Left ventricle myocardium inferior (tissue), 1 donor: ENCODE measurements around the gene WAS. TPM values are rescaled to one million over a fixed set of nuclear protein-coding genes. Genes with fewer than 3 reads are reported as not detected.

ENCODE experiments used
- DNase-seq: peaks from one replicate; pipeline ENCODE4 v3.0.0-alpha.2; 2020
- H3K27ac ChIP-seq: fragments of 200-600 bp; replicated peaks from 2 replicates; pipeline ENCODE4 v1.8.0; 2021
- H3K27me3 ChIP-seq: fragments of 200-600 bp; 2 replicates; pipeline ENCODE4 v1.8.0; 2021; ENCODE audit warnings: low read depth
- H3K36me3 ChIP-seq: fragments of 200-600 bp; 2 replicates; pipeline ENCODE4 v1.8.0; 2021
- H3K4me1 ChIP-seq: fragments of 200-600 bp; 2 replicates; pipeline ENCODE4 v1.8.0; 2021
- H3K4me3 ChIP-seq: fragments of 200-600 bp; 2 replicates; pipeline ENCODE4 v1.8.0; 2021; ENCODE audit warnings: mild to moderate bottlenecking, moderate library complexity
- H3K9me3 ChIP-seq: fragments of 200-600 bp; replicated peaks from 2 replicates; pipeline ENCODE4 v1.8.0; 2021
- intact Hi-C: fragments of 100-400 bp; cut with micrococcal nuclease; formaldehyde crosslinking; loops from one replicate; pipeline ENCODE4 v1.11.0; 2022
- total RNA-seq: library from RNA; stranded (reverse); fragmentation: NEBNext Ultra II Directional; extraction: Animal tissue kit (Norgen Biotek cat#: 25700); gene quantifications from one replicate; pipeline ENCODE4 v1.2.1, GENCODE V29; 2021
- TF ChIP-seq, protein P1 (sequence below): fragments of 200-600 bp; IDR thresholded peaks from 2 replicates; pipeline ENCODE4 v1.8.0; 2021; ENCODE audit warnings: antibody characterized with exemption, mild to moderate bottlenecking, borderline replicate concordance
- donor health status: DM: no; HTN: yes; CAD: no; lungs with severe emphysema.

WAS gene
- total RNA-seq, 1 donor from 2014 or later, result 2.3 TPM

DNA sequence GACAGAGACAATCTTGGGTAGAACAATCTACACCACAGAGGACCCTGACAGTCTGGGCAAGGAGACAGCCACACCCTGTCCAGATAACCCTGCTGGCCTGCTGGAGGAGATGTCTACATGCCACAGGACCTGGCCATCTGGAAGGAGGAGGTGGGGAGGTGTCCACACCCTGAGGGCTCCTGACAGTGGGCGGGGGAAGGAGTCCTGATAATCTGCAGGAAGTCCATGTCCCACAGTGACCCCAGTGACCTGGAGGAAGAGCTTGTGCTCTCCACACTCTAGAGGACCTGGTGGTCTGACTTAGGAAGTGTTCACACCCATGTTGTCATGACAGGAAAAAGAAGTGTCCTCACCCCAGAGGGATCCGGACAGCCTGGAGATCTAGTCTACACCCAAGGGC lies 18.4 kb downstream of the WAS start:
- H3K36me3 ChIP-seq, result peaks cover 11% of the 10 kb centered on the region
- no peak for DNase-seq
- H3K4me3 ChIP-seq, result no peak overlapping the region
- H3K27ac ChIP-seq, result peak overlapping the region; percentile 61
- TF ChIP-seq, protein P1, sequence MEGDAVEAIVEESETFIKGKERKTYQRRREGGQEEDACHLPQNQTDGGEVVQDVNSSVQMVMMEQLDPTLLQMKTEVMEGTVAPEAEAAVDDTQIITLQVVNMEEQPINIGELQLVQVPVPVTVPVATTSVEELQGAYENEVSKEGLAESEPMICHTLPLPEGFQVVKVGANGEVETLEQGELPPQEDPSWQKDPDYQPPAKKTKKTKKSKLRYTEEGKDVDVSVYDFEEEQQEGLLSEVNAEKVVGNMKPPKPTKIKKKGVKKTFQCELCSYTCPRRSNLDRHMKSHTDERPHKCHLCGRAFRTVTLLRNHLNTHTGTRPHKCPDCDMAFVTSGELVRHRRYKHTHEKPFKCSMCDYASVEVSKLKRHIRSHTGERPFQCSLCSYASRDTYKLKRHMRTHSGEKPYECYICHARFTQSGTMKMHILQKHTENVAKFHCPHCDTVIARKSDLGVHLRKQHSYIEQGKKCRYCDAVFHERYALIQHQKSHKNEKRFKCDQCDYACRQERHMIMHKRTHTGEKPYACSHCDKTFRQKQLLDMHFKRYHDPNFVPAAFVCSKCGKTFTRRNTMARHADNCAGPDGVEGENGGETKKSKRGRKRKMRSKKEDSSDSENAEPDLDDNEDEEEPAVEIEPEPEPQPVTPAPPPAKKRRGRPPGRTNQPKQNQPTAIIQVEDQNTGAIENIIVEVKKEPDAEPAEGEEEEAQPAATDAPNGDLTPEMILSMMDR, result no peak
- H3K4me1 ChIP-seq, result peaks cover 18% of the 10 kb centered on the region
- intact Hi-C loops, result no loop called here
- H3K27me3 ChIP-seq, result no peaks in the 10 kb centered on the region
- H3K9me3 ChIP-seq, result no peaks in the 10 kb centered on the region

DNA sequence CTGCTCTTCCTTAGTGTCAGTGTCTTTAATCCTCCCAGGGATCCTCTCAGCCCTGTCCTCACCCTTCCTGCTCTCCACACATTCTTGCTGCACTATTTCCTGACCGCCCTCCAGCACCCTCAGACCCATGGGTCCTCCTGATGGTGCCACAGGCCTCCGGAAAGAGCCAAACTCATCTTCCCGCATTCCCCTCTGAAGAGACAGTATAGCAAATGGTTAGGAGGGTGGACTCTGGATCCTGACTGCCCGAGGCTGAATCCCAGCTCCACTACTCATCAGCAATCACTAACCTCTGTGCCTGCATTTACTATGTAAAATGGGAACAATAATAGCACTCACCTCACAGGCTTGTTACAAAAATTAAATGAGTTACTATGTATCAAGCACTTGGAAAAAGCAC lies 19.1 kb downstream of the WAS start:
- DNase-seq, result no peak
- intact Hi-C loops, result no loop called here
- Histone ChIP-seq H3K27ac (peak overlapping the region; percentile 61), H3K36me3 (peaks cover 11% of the 10 kb centered on the region), H3K27me3 (no peaks in the 10 kb centered on the region), H3K4me3 (no peak overlapping the region), H3K9me3 (no peaks in the 10 kb centered on the region), H3K4me1 (peaks cover 13% of the 10 kb centered on the region)
- TF ChIP-seq, protein P1, result no peak

DNA sequence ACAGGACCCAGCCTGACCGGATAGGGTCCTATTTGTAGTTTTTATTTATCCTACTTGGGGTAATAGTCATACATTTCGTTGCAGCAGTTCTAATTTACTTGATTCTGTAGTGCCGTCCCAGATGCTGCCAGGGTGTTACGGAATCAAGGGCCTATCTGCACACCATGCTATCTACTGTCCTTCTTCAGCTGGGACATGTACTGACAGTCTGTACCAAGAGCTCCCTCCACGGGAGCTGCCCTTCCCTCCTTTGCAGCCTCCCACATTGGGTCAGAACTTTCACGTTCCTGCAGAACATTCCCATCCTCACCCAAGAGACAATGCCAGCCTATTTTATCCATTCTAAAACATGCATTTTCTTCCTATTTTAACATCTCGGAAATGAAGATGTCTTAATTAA lies 19.6 kb downstream of the WAS start:
- Histone ChIP-seq H3K27ac (peak overlapping the region; percentile 61), H3K4me3 (no peak overlapping the region), H3K9me3 (no peaks in the 10 kb centered on the region), H3K27me3 (no peaks in the 10 kb centered on the region), H3K4me1 (peaks cover 13% of the 10 kb centered on the region), H3K36me3 (peaks cover 11% of the 10 kb centered on the region)
- intact Hi-C loops, result no loop called here
- no peak for DNase-seq
- TF ChIP-seq, protein P1, result no peak

DNA sequence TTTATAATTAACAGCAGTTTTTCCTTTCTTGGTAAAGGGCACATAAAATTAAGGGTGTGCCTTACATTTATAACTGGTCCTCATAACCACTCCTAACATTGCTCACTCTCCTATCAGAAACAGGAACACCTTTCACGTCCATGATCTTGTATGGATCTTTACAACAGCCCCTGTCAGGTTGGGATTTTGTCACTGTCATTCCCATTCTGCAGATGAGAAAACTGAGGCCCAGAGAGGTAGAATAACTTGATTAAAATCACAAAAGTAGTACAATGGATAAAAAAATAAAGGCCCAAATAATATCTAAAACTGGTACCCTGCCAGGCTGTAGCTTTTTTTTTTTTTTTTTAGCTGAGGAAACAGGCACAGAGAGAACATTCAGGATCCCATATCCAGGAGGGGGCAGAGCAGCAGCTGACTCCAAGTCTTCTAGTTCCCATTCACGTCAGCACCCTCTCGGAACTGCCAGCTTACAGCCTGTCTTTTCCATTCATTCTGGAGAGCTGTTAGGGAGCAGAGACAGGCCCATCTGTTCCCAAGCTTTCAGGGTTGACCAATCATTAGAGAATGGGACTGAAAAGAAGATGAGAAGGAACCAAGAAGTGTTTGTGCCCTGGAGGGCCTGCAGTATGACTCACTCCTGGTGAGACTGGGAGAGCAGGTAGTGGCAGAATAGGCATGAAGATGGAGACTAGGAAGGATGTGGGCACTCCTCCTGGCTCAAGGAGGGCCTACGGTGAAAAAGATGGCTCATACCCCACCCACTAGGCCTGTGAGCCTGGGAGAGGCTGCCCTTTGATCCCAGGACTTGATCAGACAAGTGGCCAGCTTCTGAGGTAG lies 20.3 kb downstream of the WAS start:
- peaks cover 13% of the 10 kb centered on the region for H3K4me1 ChIP-seq

DNA sequence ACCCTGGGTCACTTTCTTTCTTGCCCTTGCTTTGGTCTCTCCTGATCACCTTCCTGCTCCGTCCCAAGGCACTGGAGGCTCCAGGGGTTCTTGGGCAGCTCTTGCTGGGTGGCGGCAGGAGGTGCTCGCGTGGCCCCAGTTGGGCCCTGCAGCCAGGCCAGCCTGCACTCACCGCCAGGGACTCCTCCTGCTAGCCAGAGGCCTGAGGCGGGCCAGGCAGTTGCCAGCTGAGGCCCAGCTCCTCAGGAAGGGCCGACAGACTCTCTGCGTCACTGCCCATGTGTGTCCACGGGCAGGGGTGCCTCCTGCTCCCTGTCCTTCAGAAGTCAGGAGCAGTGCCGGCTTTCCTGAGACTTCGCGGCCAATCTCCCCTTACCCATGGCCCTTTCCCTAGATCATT lies 22.3 kb downstream of the WAS start:
- TF ChIP-seq, protein P1, result no peak
- H3K27me3 ChIP-seq, result no peaks in the 10 kb centered on the region
- H3K4me1 ChIP-seq, result peaks cover 13% of the 10 kb centered on the region
- no peaks in the 10 kb centered on the region for H3K9me3 ChIP-seq
- DNase-seq, result no peak
- no peak overlapping the region for H3K27ac ChIP-seq
- intact Hi-C loops, result no loop called here
- H3K36me3 ChIP-seq, result no peaks in the 10 kb centered on the region
- no peak overlapping the region for H3K4me3 ChIP-seq

More for the DNA sequence above, 20.3 kb downstream of the WAS start:
- no peaks in the 10 kb centered on the region for H3K9me3 ChIP-seq
- H3K27ac ChIP-seq, result peak overlapping the region; percentile 61
- TF ChIP-seq, protein P1, result no peak
- DNase-seq, result no peak
- H3K4me3 ChIP-seq, result no peak overlapping the region
- intact Hi-C loops, result no loop called here
- no peaks in the 10 kb centered on the region for H3K27me3 ChIP-seq
- H3K36me3 ChIP-seq, result peaks cover 11% of the 10 kb centered on the region
